ENCODE data around the gene TSPO.

The TSPO gene

GRCh38 chr22:43179911-43180195 lies 28.5 kb downstream of the TSPO start:
- no peak for DNase-seq

- DNase-seq: no peak
Observed at GRCh38 chr22:43180670-43181069, 29.3 kb downstream of the TSPO start.

DNA sequence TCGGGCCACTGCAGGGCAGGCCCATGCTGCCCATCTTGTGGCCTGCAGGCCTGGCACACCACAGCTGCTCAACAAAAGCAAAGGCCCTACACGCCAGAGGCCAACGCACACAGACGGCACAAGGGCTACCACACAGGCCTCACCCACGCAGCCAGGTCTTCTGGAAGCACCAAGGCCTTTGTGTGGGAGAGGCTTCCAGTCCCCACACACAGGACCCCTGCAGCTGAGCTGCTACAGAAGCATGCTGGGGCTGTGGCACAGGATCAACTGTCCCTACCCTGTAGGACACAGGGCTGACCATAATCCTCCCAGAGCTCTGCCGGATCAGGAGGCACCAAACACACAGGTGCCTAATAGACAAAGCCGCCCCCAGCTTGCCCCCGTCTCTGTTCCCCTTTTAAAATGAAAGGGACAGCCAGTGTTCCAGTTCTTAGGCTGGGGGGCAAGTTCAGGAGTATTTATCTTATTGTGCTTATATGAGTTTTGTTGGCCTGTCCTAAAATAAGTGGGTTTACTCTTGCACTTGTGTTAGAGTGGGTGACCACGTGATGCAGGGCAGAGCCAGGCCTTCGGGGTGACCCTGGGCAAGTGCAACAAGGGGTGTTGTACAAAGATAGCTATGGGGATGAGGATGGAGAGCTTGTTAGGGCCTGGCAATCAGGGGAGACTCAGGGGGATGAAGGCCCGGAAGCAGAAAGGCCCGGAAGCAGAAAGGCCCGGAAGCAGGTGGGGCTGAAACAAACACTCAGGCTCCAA lies 30.1 kb downstream of the TSPO start:
- DNase-seq: no peak

- no peak for DNase-seq
Observed at GRCh38 chr22:43182118-43182517, 30.8 kb downstream of the TSPO start.

DNA sequence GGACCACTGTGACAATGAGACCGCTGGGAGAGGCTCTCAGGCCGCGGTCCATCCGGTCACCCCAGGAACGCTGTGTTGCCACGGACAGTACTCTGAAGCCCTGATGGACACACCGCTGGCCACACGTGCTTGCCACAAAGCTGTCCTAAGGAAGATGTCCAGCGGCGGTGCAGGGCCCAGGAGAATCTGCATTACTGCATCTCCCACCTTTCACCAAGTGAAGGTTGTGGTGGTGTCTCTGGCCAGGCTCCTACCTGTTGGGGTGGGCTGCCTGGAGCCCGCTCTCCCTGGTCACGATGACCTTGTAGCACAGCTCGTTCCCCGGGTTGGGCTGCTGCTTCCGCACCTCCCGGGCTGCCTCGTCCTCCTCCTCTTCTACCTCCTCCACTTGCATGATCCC lies 31.4 kb downstream of the TSPO start:
- no peak for DNase-seq

GRCh38 chr22:43183496-43184277 lies 32.3 kb downstream of the TSPO start:
- DNase-seq: no peak

GRCh38 chr22:43185860-43186261 lies 34.5 kb downstream of the TSPO start:
- DNase-seq: no peak

DNA sequence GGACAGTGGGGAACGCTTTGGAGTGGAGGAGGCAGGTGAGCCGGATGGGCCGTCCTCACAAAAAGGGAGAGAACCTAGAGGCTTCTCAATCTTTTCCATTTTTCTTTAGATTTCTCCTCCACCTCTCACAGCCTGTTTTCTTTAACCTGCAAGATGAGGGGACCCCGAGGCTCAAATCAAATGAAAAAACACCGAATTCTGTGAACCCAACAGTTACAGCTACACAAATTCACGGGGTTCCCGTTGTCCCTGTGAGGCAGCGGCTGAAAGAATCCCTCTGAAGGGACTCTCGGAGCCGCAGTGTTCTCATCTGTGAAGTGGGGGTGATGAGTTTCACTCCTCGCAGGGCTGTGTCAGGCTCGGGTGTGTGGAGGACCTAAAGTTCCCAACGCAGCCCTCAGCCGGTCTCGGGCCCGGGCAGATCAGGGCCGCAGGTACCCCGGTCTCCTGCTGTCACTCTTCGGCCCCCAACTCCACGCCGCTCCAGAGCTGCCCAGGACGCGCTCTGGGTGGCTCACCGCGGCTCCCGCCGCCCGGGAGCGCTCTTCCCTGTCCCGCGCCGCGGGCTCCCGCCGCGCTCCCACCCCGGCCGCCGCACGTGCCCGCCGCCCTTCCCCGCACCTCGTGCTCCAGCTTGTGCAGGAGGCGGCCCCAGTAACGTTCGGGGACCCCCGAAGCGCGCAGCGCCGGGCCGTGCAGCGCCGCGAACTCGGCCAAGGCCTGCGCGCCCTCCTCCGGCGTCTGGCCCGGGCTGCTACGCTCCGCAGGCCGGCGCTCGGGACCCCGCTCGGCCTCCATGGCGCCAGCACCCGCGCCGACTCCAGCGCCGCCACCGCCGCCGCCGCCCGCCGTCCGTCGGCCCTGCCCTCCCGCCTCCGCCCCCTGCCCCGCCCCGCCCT lies 35.2 kb downstream of the TSPO start, which contains the start of gene TTLL12:
Gene TTLL12, minus strand, starts transcription at position 863 of the 899 bp plus-strand sequence. Its CDS starts 65 bp downstream, at position 798.
- DNase-seq: peak; percentile 31 to 77 (median 61)

- peak; percentile 91 to 98 (median 92) for DNase-seq
Observed at GRCh38 chr22:43187171-43188099, 36.1 kb downstream of the TSPO start.

DNA sequence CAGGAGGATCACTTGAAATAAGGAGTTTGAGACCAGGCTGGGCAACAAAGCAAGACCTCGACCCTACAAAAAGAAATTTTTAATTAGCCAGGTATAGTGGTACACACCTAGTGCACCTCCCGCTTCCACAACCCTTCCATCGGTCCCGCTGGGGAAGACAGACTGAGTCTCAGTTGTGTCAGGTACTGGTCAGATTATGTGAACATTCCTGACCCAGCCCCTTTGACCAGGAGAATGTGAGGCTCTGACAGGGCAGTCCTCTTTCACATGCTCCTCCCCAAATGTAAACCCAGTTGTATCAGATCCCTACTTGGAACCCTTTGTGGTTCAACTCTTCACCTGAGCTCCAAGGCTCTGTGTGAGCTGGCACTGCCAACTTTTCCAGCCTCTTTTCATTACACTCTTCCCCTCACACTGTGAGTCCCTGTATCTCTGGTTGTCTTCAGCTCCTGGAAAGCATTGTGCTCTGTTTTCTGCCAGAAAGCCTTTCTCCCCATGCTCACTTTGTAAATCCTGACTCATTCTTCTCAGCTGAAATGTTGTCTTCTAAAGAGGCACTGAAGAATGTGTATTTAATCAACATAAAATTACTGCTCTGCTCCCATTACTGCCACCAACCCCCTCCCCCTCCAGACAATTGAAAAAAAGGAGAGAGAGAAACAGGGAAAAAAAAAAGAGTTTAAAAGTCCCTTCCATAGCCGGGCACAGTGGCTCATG lies 37.6 kb downstream of the TSPO start:
- no peak for DNase-seq

- no peak for DNase-seq
Observed at GRCh38 chr22:43191831-43192230, 40.5 kb downstream of the TSPO start.

GRCh38 chr22:43197271-43197941 lies 46.0 kb downstream of the TSPO start:
- DNase-seq: no peak

DNA sequence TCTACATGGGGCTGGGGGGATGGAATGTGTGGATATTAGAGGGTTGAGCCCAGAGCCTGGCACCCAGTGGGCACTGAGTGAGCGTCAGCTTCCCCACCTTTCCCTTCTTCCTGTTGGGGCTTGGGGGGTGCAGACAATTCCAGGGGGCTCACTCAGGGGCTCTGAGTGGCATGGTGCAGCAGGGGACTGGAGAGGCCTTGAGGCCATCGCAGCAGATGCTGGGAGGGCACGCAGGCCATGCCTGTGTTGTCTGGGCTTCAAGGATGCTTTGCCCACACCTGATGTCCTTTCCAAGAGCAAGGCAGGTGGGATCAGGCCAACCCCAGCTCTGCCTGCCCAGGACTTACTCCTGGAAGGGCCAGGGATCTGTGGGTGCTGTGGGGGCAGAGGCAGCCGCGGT lies 46.8 kb downstream of the TSPO start:
- no peak for DNase-seq

GRCh38 chr22:43198936-43199335 lies 47.6 kb downstream of the TSPO start:
- DNase-seq: no peak

DNA sequence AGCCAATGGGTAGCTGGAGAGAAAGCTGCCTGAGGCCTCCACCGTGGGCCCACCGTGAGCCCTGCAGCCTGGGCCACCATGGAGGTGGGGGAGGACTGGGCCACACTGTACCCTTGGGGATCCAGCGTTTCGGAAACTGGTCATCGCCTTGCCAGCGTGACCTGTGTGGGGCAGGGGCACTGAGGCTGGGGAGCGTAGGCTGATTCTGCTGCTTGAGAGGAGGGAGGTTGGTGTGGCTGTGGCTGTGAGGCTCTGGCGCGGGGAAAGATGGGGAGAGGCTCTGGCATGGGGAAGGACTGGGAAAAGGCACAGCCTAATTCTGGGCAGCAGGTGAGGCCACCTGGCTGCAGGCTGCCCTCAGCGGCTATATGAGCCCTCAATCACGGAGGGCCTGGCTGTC lies 48.2 kb downstream of the TSPO start:
- DNase-seq: no peak

- no peak for DNase-seq
Observed at GRCh38 chr22:43200031-43200430, 48.7 kb downstream of the TSPO start.

GRCh38 chr22:43200555-43200954 lies 49.2 kb downstream of the TSPO start:
- DNase-seq: no peak

- DNase-seq: no peak
Observed at GRCh38 chr22:43201486-43202219, 50.3 kb downstream of the TSPO start.

GRCh38 chr22:43202326-43202725 lies 51.0 kb downstream of the TSPO start:
- DNase-seq: no peak
